HEK293 (cell line): ENCODE measurements around the gene CXCL1.

Experiments used
- CTCF ChIP-seq: fragments of 450-650 bp; formaldehyde crosslinking; IDR thresholded peaks from 2 replicates; pipeline ENCODE4 v1.5.1; 2016; ENCODE audit warnings: missing biosample characterization, missing genetic modification characterization
- PRDM4 ChIP-seq: fragments of 450-650 bp; formaldehyde crosslinking; IDR thresholded peaks from 2 replicates; pipeline ENCODE4 v1.5.1; 2017; ENCODE audit warnings: missing biosample characterization, missing genetic modification characterization
- PRDM6 ChIP-seq: fragments of 450-650 bp; formaldehyde crosslinking; IDR thresholded peaks from 2 replicates; pipeline ENCODE4 v1.5.1; 2017; ENCODE audit warnings: missing biosample characterization, missing genetic modification characterization
- REST ChIP-seq: fragments of 450-650 bp; formaldehyde crosslinking; IDR thresholded peaks from 2 replicates; pipeline ENCODE4 v1.5.1; 2016; ENCODE audit warnings: missing biosample characterization, missing genetic modification characterization
- ZNF174 ChIP-seq: fragments of 450-650 bp; formaldehyde crosslinking; IDR thresholded peaks from 2 replicates; pipeline ENCODE4 v1.5.0; 2017; ENCODE audit warnings: missing biosample characterization, mild to moderate bottlenecking, missing genetic modification characterization
- ZNF23 ChIP-seq: fragments of 450-650 bp; formaldehyde crosslinking; IDR thresholded peaks from 2 replicates; pipeline ENCODE4 v1.5.1; 2016; ENCODE audit warnings: missing biosample characterization, missing genetic modification characterization, borderline replicate concordance
- ZNF292 ChIP-seq: fragments of 450-650 bp; formaldehyde crosslinking; IDR thresholded peaks from 2 replicates; pipeline ENCODE4 v1.5.1; 2016; ENCODE audit warnings: low read depth, missing biosample characterization, missing genetic modification characterization, borderline replicate concordance
- ZNF521 ChIP-seq: fragments of 450-650 bp; formaldehyde crosslinking; IDR thresholded peaks from 2 replicates; pipeline ENCODE4 v1.5.1; 2017; ENCODE audit warnings: missing biosample characterization, mild to moderate bottlenecking, missing genetic modification characterization
- ZNF529 ChIP-seq: fragments of 450-650 bp; formaldehyde crosslinking; IDR thresholded peaks from 2 replicates; pipeline ENCODE4 v1.5.1; 2017; ENCODE audit warnings: missing genetic modification characterization, missing biosample characterization; ENCODE audit not compliant: insufficient replicate concordance
- ZNF777 ChIP-seq: fragments of 450-650 bp; formaldehyde crosslinking; IDR thresholded peaks from 2 replicates; pipeline ENCODE4 v1.5.1; 2017; ENCODE audit warnings: missing biosample characterization, missing genetic modification characterization, borderline replicate concordance
- ZSCAN5A ChIP-seq: fragments of 450-650 bp; formaldehyde crosslinking; IDR thresholded peaks from 2 replicates; pipeline ENCODE4 v1.5.1; 2016; ENCODE audit warnings: missing biosample characterization, missing genetic modification characterization

- TF ChIP-seq ZNF529 (tag by site-specific recombination), result no peak
- TF ChIP-seq REST (tag by site-specific recombination), result no peak
- TF ChIP-seq ZNF23 (tag by site-specific recombination), result no peak
- no peak for TF ChIP-seq PRDM6 (tag by site-specific recombination)
- no peak for TF ChIP-seq ZNF521
- TF ChIP-seq PRDM4 (tag by site-specific recombination), result no peak
- TF ChIP-seq ZSCAN5A (tag by site-specific recombination), result no peak
- TF ChIP-seq CTCF (tag by site-specific recombination), result no peak
- TF ChIP-seq ZNF777 (tag by site-specific recombination), result no peak
- TF ChIP-seq ZNF174 (tag by site-specific recombination), result no peak
- no peak for TF ChIP-seq ZNF292 (tag by site-specific recombination)
Measured at GRCh38 chr4:73848183-73848777, 20.9 kb upstream of the CXCL1 start.
